A549 (cell line): ENCODE measurements around the gene ZNF644.

ENCODE experiments used
- EP300 ChIP-seq, 2 experiments: fragments of >200 bp; sonication (Bioruptor Twin); formaldehyde crosslinking; IDR thresholded peaks; 2 replicates in 1 of 2; 3 replicates in 1 of 2; pipeline ENCODE4 v1.6.1; 2016 to 2017
- ESRRA ChIP-seq: fragments of 150-350 bp; IDR thresholded peaks from 2 replicates; pipeline ENCODE4 v1.6.1; 2014; ENCODE audit warnings: mild to moderate bottlenecking, low read length, borderline replicate concordance
- JUNB ChIP-seq: fragments of >200 bp; sonication (Bioruptor Twin); formaldehyde crosslinking; IDR thresholded peaks from 2 replicates; pipeline ENCODE4 v1.6.1; 2016
- POLR2A ChIP-seq: IDR thresholded peaks from 2 replicates; pipeline ENCODE4 v1.6.1; 2012; ENCODE audit warnings: mild to moderate bottlenecking, low read length
- RAD21 ChIP-seq, 2 experiments: fragments of >200 bp in 1 of 2; sonication (Bioruptor Twin) in 1 of 2; formaldehyde crosslinking in 1 of 2; IDR thresholded peaks in 1 of 2; conservative IDR thresholded peaks in 1 of 2; 2 replicates in 1 of 2; 3 replicates in 1 of 2; pipeline ENCODE4 v1.6.1; 2012 to 2018; ENCODE audit warnings: inconsistent platforms in 1 of 2
- RCOR1 ChIP-seq: fragments of 150-350 bp; IDR thresholded peaks from 2 replicates; pipeline ENCODE4 v1.6.1; 2014; ENCODE audit warnings: antibody characterized with exemption, low read length, low read depth
- REST ChIP-seq: fragments of 200-600 bp; sonication (generic); IDR thresholded peaks from 2 replicates; pipeline ENCODE4 v1.6.1; 2016; ENCODE audit warnings: antibody characterized with exemption, mild to moderate bottlenecking, moderate library complexity
- RFX5 ChIP-seq: fragments of 450-650 bp; IDR thresholded peaks from 2 replicates; pipeline ENCODE4 v1.7.1; 2014; ENCODE audit warnings: antibody characterized with exemption, mild to moderate bottlenecking, moderate library complexity
- RNF2 ChIP-seq: fragments of 200-600 bp; sonication (generic); IDR thresholded peaks from 2 replicates; pipeline ENCODE4 v1.6.1; 2016; ENCODE audit warnings: low read depth, mild to moderate bottlenecking, antibody characterized with exemption, moderate library complexity, borderline replicate concordance
- TF ChIP-seq, protein P1 (sequence below): fragments of >200 bp; sonication (Bioruptor Twin); formaldehyde crosslinking; IDR thresholded peaks from 3 replicates; pipeline ENCODE4 v1.5.1; 2016
- TF ChIP-seq, protein P2 (sequence below): fragments of 450-650 bp; IDR thresholded peaks from 2 replicates; pipeline ENCODE4 v1.6.1; 2014; ENCODE audit warnings: antibody characterized with exemption
- TF ChIP-seq, protein P3 (sequence below): fragments of 150-350 bp; IDR thresholded peaks from 2 replicates; pipeline ENCODE4 v1.6.1; 2014; ENCODE audit warnings: low read depth, mild to moderate bottlenecking, low read length

- TF ChIP-seq RFX5 (no peak), RAD21 (conservative IDR thresholded peaks at IDR 0.05 in 1 of 2, IDR thresholded peaks at IDR 0.05 in 1 of 2) (no peak), POLR2A (no peak), RCOR1 (no peak), JUNB (no peak), ESRRA (no peak), REST (no peak), EP300 (IDR thresholded peaks at IDR 0.05) (no peak), RNF2 (no peak)
- TF ChIP-seq, protein P1, sequence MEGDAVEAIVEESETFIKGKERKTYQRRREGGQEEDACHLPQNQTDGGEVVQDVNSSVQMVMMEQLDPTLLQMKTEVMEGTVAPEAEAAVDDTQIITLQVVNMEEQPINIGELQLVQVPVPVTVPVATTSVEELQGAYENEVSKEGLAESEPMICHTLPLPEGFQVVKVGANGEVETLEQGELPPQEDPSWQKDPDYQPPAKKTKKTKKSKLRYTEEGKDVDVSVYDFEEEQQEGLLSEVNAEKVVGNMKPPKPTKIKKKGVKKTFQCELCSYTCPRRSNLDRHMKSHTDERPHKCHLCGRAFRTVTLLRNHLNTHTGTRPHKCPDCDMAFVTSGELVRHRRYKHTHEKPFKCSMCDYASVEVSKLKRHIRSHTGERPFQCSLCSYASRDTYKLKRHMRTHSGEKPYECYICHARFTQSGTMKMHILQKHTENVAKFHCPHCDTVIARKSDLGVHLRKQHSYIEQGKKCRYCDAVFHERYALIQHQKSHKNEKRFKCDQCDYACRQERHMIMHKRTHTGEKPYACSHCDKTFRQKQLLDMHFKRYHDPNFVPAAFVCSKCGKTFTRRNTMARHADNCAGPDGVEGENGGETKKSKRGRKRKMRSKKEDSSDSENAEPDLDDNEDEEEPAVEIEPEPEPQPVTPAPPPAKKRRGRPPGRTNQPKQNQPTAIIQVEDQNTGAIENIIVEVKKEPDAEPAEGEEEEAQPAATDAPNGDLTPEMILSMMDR = no peak
- TF ChIP-seq, protein P2, sequence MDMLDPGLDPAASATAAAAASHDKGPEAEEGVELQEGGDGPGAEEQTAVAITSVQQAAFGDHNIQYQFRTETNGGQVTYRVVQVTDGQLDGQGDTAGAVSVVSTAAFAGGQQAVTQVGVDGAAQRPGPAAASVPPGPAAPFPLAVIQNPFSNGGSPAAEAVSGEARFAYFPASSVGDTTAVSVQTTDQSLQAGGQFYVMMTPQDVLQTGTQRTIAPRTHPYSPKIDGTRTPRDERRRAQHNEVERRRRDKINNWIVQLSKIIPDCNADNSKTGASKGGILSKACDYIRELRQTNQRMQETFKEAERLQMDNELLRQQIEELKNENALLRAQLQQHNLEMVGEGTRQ = no peak
- TF ChIP-seq, protein P3, sequence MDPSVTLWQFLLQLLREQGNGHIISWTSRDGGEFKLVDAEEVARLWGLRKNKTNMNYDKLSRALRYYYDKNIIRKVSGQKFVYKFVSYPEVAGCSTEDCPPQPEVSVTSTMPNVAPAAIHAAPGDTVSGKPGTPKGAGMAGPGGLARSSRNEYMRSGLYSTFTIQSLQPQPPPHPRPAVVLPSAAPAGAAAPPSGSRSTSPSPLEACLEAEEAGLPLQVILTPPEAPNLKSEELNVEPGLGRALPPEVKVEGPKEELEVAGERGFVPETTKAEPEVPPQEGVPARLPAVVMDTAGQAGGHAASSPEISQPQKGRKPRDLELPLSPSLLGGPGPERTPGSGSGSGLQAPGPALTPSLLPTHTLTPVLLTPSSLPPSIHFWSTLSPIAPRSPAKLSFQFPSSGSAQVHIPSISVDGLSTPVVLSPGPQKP = no peak
Measured at GRCh38 chr1:90899263-90899662, 122.6 kb downstream of the ZNF644 start.
